IMR-90 (cell line): ENCODE data around the gene CFAP119. TPM values are rescaled to one million over a fixed set of nuclear protein-coding genes. Genes with fewer than 3 reads are reported as not detected.

Source experiments
- ATAC-seq: fragments of 200-7000 bp; cut with Tn5 transposase; 2 replicates; pipeline ENCODE4 v1.9.1; 2020; ENCODE audit warnings: low read depth, mild to moderate bottlenecking, moderate library complexity
- BruUV-seq: library from RNA; stranded (reverse); fragments of 400-500 nt; replicated peaks from 2 replicates; lab custom pipeline; 2021; lab: Mats Ljungman, UMichigan
- CTCF ChIA-PET: fragments of 300-600 bp; formaldehyde crosslinking; extraction: SDS; loops from one replicate; lab custom pipeline; 2021; ENCODE audit warnings: antibody characterized with exemption; lab: Yijun Ruan, JAX
- POLR2A ChIA-PET: fragments of 300-600 bp; sonication (Branson Sonifier 250); formaldehyde crosslinking; loops from one replicate; lab custom pipeline; 2022; ENCODE audit warnings: antibody characterized with exemption; ENCODE audit not compliant: unreplicated experiment; lab: Charles Lee
- DNase-seq: peaks from one replicate; pipeline ENCODE4 v3.0.0; 2013
- H2AFZ ChIP-seq: replicated peaks from 2 replicates; pipeline ENCODE3; 2013; ENCODE audit warnings: low read length, mild to moderate bottlenecking; ENCODE audit not compliant: poor library complexity
- H2AK5ac ChIP-seq: 2 replicates; pipeline ENCODE4 v1.6.1; 2013; ENCODE audit warnings: low read depth, low read length, inconsistent platforms
- H2AK9ac ChIP-seq: replicated peaks from 2 replicates; pipeline ENCODE3; 2013; ENCODE audit warnings: mild to moderate bottlenecking, low read depth, low read length, moderate library complexity; ENCODE audit not compliant: poor library complexity
- H2BK120ac ChIP-seq: 2 replicates; pipeline ENCODE4 v1.6.1; 2013; ENCODE audit warnings: low read depth, low read length, inconsistent platforms
- H2BK15ac ChIP-seq: 3 replicates; pipeline ENCODE4 v1.6.1; 2013; ENCODE audit warnings: low read depth, low read length, inconsistent platforms
- H2BK20ac ChIP-seq: 2 replicates; pipeline ENCODE4 v1.6.1; 2013; ENCODE audit warnings: low read depth, mild to moderate bottlenecking, inconsistent platforms, low read length, moderate library complexity
- H2BK5ac ChIP-seq: 2 replicates; pipeline ENCODE4 v1.6.1; 2013; ENCODE audit warnings: mild to moderate bottlenecking, low read depth, low read length, inconsistent platforms; ENCODE audit not compliant: poor library complexity, severe bottlenecking
- H3K14ac ChIP-seq: replicated peaks from 2 replicates; pipeline ENCODE4 v1.6.1; 2013; ENCODE audit warnings: low read depth, low read length, inconsistent platforms
- H3K18ac ChIP-seq: 2 replicates; pipeline ENCODE4 v1.6.1; 2013; ENCODE audit warnings: low read depth, low read length, control low read depth
- H3K23ac ChIP-seq: 2 replicates; pipeline ENCODE4 v1.6.1; 2013; ENCODE audit warnings: low read depth, low read length, inconsistent platforms
- H3K27ac ChIP-seq: 2 replicates; pipeline ENCODE4 v1.5.1; 2013; ENCODE audit warnings: mild to moderate bottlenecking, control low read depth, low read length; ENCODE audit not compliant: insufficient read depth
- H3K27me3 ChIP-seq: 2 replicates; pipeline ENCODE4 v1.6.1; 2013; ENCODE audit warnings: low read length; ENCODE audit not compliant: control insufficient read depth, insufficient read depth
- H3K36me3 ChIP-seq: 2 replicates; pipeline ENCODE4 v1.6.1; 2013; ENCODE audit warnings: low read length, mixed read lengths; ENCODE audit not compliant: control insufficient read depth, insufficient read depth
- H3K4ac ChIP-seq: 2 replicates; pipeline ENCODE4 v1.6.1; 2013; ENCODE audit warnings: low read depth, low read length, inconsistent platforms
- H3K4me1 ChIP-seq: 2 replicates; pipeline ENCODE4 v1.6.1; 2013; ENCODE audit warnings: low read length, mixed read lengths; ENCODE audit not compliant: control insufficient read depth, insufficient read depth
- H3K4me2 ChIP-seq: 2 replicates; pipeline ENCODE4 v1.6.1; 2013; ENCODE audit warnings: low read depth, mild to moderate bottlenecking, control low read depth, low read length, moderate library complexity
- H3K4me3 ChIP-seq: 2 replicates; pipeline ENCODE4 v1.5.1; 2013; ENCODE audit warnings: low read depth, mild to moderate bottlenecking, control low read depth, low read length, moderate library complexity; ENCODE audit not compliant: insufficient read depth
- H3K56ac ChIP-seq: 2 replicates; pipeline ENCODE4 v1.6.1; 2013; ENCODE audit warnings: low read length, inconsistent platforms; ENCODE audit not compliant: insufficient read depth; ENCODE audit errors: extremely low read depth
- H3K79me1 ChIP-seq, 2 experiments: 2 replicates each; pipeline ENCODE4 v1.6.1; 2013; ENCODE audit warnings: low read length in 2 of 2, inconsistent platforms in 1 of 2, low read depth in 1 of 2
- H3K9ac ChIP-seq: 2 replicates; pipeline ENCODE4 v1.6.1; 2013; ENCODE audit warnings: low read depth, low read length, control low read depth
- H3K9me1 ChIP-seq: 2 replicates; pipeline ENCODE4 v1.6.1; 2013; ENCODE audit warnings: low read length, inconsistent platforms; ENCODE audit not compliant: insufficient read depth
- H3K9me3 ChIP-seq: 2 replicates; pipeline ENCODE4 v1.6.1; 2013; ENCODE audit warnings: low read length; ENCODE audit not compliant: control insufficient read depth, insufficient read depth
- H4K20me1 ChIP-seq: 2 replicates; pipeline ENCODE4 v1.6.1; 2013; ENCODE audit warnings: low read length, inconsistent platforms; ENCODE audit not compliant: insufficient read depth
- H4K5ac ChIP-seq: 2 replicates; pipeline ENCODE4 v1.6.1; 2013; ENCODE audit warnings: mild to moderate bottlenecking, low read depth, low read length, control low read depth
- H4K8ac ChIP-seq, 2 experiments: 2 replicates each; pipeline ENCODE4 v1.6.1; 2013; ENCODE audit warnings: low read depth in 2 of 2, low read length in 2 of 2, control low read depth in 1 of 2, inconsistent platforms in 1 of 2
- H4K91ac ChIP-seq: 2 replicates; pipeline ENCODE4 v1.6.1; 2013; ENCODE audit warnings: low read depth, low read length, inconsistent platforms; ENCODE audit not compliant: insufficient read depth
- MAFK ChIP-seq: IDR thresholded peaks from 2 replicates; pipeline ENCODE4 v1.6.1; 2012; ENCODE audit warnings: low read depth, low read length, improper control_type of control experiment
- RAD21 ChIP-seq: IDR thresholded peaks from 2 replicates; pipeline ENCODE4 v1.6.1; 2012; ENCODE audit warnings: low read length, improper control_type of control experiment
- RCOR1 ChIP-seq: IDR thresholded peaks from 2 replicates; pipeline ENCODE4 v1.6.1; 2012; ENCODE audit warnings: mild to moderate bottlenecking, low read length, improper control_type of control experiment; ENCODE audit not compliant: insufficient replicate concordance
- WGBS, 2 experiments: methylation state at CpG; one replicate each; pipeline versions ENCODE4 v1.1.5 to v1.1.7; 2013; ENCODE audit warnings: missing lambda C conversion rate in 2 of 2; ENCODE audit not compliant: insufficient read length in 1 of 2; ENCODE audit errors: extremely low coverage in 2 of 2; 5-methylcytosine and 5-hydroxymethylcytosine counted together
- dilution Hi-C: fragments of 300-500 bp; cut with HindIII; formaldehyde crosslinking; loops from one replicate; pipeline ENCODE4 v1.14.3; 2018; ENCODE audit warnings: low sequenced_read_pairs; ENCODE audit not compliant: unreplicated experiment
- in situ Hi-C: fragments of 300-500 bp; cut with MboI; formaldehyde crosslinking; loops from 3 replicates; pipeline ENCODE4 v1.14.3; 2019; ENCODE audit warnings: low sequenced_read_pairs, inconsistent platforms, mixed read lengths
- intact Hi-C: fragments of 100-400 bp; cut with micrococcal nuclease; formaldehyde crosslinking; loops from 2 replicates; pipeline ENCODE4 v1.10.0; 2022
- polyA plus RNA-seq, 3 experiments: library from polyadenylated mRNA; depleted of rRNA; stranded (reverse); fragments of >200 nt; gene quantifications; 2 replicates each; pipeline ENCODE4 v1.2.3, GENCODE V29; 2012; ENCODE audit warnings: low replicate concordance in 1 of 3
- total RNA-seq: library from RNA; depleted of rRNA; stranded (reverse); fragments of >200 nt; gene quantifications from 2 replicates; pipeline ENCODE4 v1.2.3, GENCODE V29; 2012

CFAP119 gene
- total and polyA plus RNA-seq, 2 of the 4 experiments (the other 2 are of a cell fraction), result 0.90 to 7.6 TPM

DNA sequence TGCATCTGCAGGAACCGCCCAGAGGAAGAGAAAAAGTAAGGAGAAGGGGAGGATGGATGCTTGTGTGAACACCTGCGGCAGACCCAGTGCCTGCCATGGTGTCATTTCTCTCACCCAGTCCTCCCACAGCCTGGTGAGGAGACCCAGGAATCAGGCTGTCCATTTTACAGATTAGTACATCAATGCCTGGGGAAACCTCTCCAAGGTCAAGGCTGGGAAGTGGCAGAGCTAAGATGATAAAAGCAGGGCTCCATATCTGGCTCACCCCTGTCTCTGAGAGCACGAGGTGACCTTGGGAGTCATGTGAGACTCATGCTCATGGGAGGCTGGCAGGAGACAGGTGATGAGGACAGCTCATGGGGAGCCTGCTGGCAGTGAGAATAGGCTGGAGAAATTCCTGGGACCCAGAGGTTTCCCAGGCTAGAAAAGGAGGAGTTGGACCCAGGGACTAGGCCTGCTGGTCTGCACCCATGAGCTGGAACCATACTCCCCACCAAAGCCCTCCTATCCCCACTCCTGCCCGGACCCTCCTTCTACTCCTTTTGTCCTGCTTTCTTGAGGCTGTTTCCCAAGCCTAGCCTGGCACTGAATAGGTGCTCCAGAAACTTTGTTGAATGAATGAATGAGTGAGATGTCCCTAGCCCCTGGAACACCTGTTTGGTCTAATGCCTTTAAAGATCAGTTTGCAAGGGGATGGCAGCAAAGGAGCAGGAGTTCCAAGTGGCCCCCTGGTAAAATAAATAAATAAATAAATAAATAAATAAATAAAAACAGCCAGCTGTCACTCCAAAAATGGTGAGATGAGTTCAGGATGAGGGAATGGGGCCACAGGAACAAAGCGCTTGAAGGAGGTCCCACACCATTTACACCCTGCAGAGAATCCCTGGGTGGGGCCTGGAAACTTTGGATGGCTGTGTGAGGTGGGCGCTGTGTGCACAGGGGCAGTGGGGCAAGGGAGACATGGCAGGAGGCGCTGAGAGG lies 23.6 kb upstream of the CFAP119 start:
- Histone ChIP-seq H4K20me1 (peaks cover 8% of the 10 kb centered on the region), H4K91ac (no peak overlapping the region), H2BK5ac (peak overlapping the region; percentile 17), H3K4me3 (peak overlapping the region; percentile 96), H3K27me3 (no peaks in the 10 kb centered on the region), H2AK9ac (peak overlapping the region; percentile 85), H3K4ac (peak overlapping the region; percentile 71), H3K23ac (peak overlapping the region; percentile 52; the same call in 1 of the 2 replicates), H3K4me1 (peaks cover 4% of the 10 kb centered on the region), H2BK20ac (no peak overlapping the region), H3K9me3 (no peaks in the 10 kb centered on the region), H3K14ac (peak overlapping the region; percentile 76), H3K9me1 (peaks cover 6% of the 10 kb centered on the region; the same call in 1 of the 2 replicates), H2BK15ac (no peak overlapping the region), H3K27ac (peak overlapping the region; percentile 63), H4K8ac (peak overlapping the region; percentile 70 to 74; a peak in 2 of 4 replicates), H2BK120ac (0 out of 2 replicates have a peak overlapping the region, but pooled peaks have one; percentile 8), H3K56ac (peak overlapping the region; percentile 75; the same call in 1 of the 2 replicates), H3K18ac (no peak overlapping the region), H2AFZ (peak overlapping the region; percentile 85), H3K4me2 (peak overlapping the region; percentile 98), H2AK5ac (peak overlapping the region; percentile 91), H3K36me3 (peaks cover 34% of the 10 kb centered on the region), H3K79me1 (peaks cover 11 to 44% of the 10 kb centered on the region in 2 experiments), H4K5ac (0 out of 2 replicates have a peak overlapping the region, but pooled peaks have one; percentile 42), H3K9ac (peak overlapping the region; percentile 77)
- DNase-seq (no peak), ATAC-seq (no peak)
- in situ Hi-C loops, result no loop called here
- POLR2A ChIA-PET, result interaction anchor here (0.6 kb wide), 1 partner anchor 20 kb away, joined by 4 read pairs; no protein-coding TSS in a partner anchor
- dilution Hi-C loops, result no loop called here
- TF ChIP-seq MAFK (no peak), RAD21 (no peak), RCOR1 (no peak)
- WGBS, 2 experiments, result 80% methylated on average over 1 of the region's 7 CpGs; no CpG with 5 or more reads in 1 of the 2 experiments
- CTCF ChIA-PET, result interaction anchor here (0.6 kb wide), 1 partner anchor 61 kb away, joined by 3 read pairs; no protein-coding TSS in a partner anchor
- no TSS peak for BruUV-seq
- intact Hi-C loops, result no loop called here
